HG02943 (cell line): Measurements from ENCODE around the gene PRR35.
A peak's percentile ranks its signal among the peaks of the same experiment; 100 is the strongest.

Experiments
- ATAC-seq: cut with Tn5 transposase; IDR thresholded peaks from one replicate; pipeline ENCODE4 v1.9.1; 2021; ENCODE audit warnings: mild to moderate bottlenecking, low read depth, moderate library complexity; ENCODE audit not compliant: unreplicated experiment

The PRR35 gene

DNA sequence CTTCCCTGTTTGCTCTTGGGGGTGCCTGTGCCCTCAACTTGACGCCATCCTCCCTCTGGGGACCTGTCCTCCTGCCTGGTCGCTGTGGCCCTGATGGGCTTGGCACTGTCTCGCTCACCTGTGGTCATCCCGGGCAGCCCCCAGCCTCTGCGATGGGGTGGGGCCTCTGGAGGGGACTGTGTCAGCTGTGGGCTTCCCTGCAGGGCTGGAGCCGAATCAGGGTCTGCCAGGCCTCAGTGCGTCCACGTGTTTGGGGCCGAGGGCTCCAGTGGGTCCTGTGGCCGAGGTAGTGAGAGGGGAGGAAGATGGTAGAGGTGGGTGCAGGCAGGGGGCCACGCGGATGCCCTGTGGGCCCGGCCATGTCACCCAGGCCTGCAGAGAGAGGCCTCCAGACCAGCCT is 17.6 kb downstream of the PRR35 start:
- no peak for ATAC-seq

GRCh38 chr16:578232-578869 is 18.2 kb downstream of the PRR35 start:
- ATAC-seq, result no peak

- ATAC-seq, result no peak
These were observed 18.7 kb downstream of the PRR35 start for GRCh38 chr16:578870-579405.

DNA sequence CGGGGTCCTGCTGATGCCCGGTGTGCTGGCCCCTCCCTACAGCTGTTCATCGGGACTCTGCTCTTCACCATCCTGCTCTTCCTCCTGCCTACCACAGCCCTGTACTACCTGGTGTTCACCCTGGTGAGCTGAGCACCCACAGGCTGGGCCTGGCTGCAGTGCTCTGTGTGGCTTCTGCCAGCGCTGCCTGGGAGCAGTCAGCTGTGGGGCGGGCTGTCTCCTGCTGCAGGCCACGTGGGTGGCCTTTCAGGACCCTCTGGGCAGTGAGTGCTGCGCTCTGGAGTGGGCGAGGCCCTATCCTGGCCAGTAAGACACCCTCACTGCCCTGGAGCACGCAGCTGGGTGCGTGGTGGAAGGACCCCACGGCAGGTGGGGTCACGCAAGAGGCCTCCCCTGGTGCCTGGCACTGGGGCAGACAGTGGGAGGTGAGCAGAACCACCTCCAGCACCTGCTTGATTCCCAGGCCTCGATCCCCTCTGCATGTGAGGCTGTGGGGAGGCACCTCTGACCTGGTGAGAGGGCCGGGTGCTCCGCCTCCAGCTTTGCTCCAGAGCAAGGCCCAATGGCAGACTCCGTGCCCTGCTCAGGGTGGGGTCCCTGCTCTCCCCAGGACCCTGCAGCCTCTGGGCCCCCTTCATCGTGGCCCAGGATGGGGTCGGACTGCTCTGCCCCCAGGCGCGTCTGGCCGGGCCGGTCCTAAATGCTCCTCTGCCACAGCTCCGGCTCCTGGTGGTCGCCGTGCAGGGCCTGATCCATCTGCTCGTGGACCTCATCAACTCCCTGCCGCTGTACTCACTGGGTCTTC is 20.1 kb downstream of the PRR35 start:
- ATAC-seq, result no peak

- ATAC-seq, result no peak
These were observed 20.8 kb downstream of the PRR35 start for GRCh38 chr16:580946-581498.

DNA sequence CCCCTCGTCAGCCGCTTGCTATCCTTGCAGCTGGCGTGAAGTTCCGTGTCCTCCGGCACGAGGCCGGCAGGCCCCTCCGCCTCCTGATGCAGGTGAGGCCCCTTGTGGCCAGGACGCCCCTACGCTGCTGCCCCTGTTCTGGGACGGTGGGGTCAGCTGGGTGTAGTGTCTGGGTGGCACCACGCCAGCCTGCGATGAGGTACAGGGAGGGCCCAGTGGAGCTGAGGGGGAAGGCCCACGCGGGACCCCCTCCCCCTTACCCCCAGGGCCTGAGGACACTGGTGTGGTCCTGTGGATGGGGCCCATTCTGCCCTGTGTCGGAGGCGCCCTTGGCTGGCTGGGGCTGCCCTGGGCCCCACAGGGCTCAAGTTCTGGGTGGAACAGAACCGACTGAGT is 22.0 kb downstream of the PRR35 start:
- ATAC-seq, result no peak

GRCh38 chr16:582614-583331 is 22.6 kb downstream of the PRR35 start:
- no peak for ATAC-seq

DNA sequence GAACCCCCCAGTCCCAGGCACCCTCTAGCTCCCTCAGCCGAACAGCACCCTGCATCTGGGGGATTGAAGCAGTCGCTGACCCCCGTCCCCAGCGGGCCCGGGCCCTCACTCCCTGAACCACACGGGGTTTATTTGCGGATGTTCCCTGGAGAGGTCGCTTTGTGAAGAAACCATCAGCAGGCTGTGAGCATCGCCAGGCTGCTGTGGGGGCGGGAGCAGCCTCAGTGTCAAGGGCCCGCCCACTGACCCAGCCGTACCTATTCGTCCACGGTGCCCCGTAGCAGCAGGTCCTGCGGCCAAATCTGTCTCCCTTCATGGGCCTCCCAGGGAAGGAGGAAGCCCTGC is 23.2 kb downstream of the PRR35 start:
- no peak for ATAC-seq

DNA sequence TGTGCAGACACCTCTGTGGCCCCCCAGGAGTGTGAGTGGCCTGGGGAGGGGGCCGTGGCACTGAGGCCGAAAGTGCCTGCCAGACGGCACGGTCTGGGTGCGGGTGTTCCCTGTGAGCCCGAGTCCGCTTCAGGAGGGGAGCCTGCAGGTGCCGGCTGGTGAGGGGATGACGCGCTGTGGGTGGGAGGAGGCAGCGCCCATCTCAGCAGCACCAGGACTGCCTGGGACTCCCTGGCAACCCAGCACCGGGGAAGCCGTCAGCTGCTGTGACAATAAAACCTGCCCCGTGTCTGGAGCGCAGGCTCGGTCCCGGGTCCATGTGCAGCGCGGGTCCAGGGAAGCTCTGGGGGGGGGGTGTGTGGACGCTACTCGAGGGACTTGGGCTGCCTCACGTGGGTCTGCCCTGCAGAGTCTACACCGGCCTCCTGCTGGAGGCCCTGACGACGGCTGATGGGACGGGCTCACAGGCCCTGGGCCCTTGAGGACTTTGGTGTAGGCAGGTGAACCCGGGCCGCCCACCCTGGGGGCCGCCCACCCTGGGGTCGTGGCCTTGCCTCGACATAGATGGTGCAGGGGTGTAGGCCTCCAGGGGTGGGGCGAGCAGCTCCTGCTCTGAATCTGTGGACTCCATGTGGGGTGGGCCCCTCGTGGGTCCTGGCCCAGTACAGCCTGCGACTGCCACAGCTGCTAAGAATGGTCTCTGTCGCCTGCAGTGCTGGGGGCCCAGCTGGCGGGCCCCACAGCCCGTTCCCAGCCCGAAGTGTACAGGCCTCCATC is 23.8 kb downstream of the PRR35 start:
- ATAC-seq, result no peak

GRCh38 chr16:585351-585750 is 25.2 kb downstream of the PRR35 start:
- no peak for ATAC-seq

- no peak for ATAC-seq
These were observed 26.0 kb downstream of the PRR35 start for GRCh38 chr16:586047-586644.

- no peak for ATAC-seq
These were observed 26.7 kb downstream of the PRR35 start for GRCh38 chr16:586645-587590.

DNA sequence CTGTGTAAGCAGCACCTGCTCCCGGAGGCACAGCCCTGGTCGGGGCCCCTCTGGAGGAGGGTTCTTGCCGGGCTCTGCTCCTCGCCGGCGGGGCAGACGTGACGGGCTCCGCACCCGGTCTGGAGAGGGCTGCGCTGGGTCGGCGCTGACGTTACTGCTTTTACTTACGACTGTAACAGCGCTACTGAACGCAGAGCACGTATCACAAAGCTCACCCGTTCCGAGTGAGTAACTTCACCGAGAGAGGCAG is 28.4 kb downstream of the PRR35 start:
- peak; percentile 8 for ATAC-seq

DNA sequence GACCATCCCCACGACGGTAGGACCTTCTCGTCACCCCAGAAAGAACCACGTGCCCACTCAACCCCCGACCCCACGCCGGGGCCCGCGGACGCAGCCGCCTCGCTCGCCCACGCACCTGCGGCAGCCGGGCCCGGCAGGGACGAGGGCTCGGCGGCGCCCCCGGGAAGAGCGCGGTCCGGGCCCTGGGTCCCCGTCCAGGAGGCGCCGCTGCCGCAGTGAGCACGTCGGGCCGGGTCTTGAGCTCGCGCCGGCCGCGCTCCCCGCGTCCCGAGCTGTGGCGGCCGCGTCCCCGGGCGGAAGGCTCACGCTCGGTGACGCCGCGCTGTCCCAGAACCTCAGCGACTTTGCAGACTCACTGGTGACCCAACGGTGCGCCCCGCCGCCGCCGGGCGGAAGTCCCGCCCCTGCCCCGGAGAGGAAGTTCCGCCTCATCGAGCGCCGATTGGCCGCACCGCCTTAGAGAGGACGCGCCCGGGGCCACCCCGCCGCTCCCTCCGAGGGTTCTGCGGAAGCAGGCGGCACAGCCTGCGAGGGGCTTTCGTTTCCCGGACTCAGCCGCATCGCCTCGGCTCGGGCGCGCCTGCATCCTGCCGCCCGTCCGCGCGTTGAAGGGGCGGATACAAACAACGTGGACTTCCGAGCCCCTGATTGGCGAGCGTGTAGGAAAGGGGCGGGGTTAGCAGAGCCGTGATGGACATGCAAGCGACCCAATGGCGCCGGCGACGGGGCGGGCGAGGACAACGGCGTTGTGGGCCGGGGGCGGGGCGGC is 28.9 kb downstream of the PRR35 start:
- ATAC-seq, result peak; percentile 76

- peak; percentile 66 for ATAC-seq
These were observed 29.5 kb downstream of the PRR35 start, which contains the start of gene RAB40C for GRCh38 chr16:589658-590187. Gene RAB40C, plus strand, starts transcription at chr16:590066. Its CDS starts 226 bp downstream, at chr16:590292.

DNA sequence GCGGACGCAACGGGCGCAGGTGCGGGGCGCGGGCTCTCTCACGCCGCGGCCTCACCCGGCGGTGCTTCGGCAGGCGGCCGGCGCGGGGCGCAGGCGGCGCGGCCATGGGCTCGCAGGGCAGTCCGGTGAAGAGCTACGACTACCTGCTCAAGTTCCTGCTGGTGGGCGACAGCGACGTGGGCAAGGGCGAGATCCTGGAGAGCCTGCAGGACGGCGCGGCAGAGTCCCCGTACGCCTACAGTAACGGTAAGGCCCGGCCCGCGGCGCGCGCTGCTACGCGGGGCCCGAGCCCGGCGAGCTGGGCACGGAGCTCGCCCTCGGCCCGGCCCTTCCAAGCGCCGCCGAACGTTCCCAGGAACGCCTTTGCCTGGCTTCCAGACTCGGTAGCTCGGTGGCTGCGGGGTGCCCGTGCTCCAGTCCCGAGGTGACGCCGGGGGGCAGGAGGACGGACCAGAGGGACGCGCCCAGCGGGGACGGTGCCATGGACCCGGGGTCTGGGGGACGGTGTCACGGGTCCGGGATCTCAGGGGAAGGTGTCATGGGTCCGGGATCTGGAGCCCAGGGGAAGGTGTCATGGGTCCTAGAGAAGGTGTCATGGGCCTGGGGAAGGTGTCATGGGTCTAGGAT is 30.1 kb downstream of the PRR35 start:
- ATAC-seq, result no peak

GRCh38 chr16:590815-591200 is 30.6 kb downstream of the PRR35 start:
- no peak for ATAC-seq

DNA sequence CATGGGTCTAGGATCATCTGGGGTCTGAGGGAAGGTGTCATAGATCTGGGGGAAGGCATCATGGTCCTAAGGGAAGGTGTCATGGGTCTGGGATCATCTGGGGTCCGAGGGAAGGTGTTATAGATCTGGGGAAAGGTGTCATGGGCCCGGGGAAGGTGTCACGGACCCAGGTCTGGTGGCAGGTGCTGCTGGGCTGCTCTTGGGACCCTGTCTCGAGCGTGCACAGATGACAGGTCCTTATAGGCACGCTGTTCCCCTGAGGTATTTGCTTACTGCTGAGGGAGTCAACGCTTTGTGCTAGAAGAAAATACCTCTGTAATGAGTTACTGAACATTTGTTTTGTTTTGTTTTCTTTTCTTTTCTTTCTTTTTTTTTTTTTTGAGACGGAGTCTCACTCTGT is 31.0 kb downstream of the PRR35 start:
- ATAC-seq, result no peak
